ENCODE results near the gene RAB7A. TPM values are rescaled to one million over a fixed set of nuclear protein-coding genes. Genes with fewer than 3 reads are reported as not detected.
"Not testable (repeated sequence)": the region's sequence is repeated elsewhere in the genome, so short reads cannot be mapped to it uniquely, and the experiment has no call there.

RAB7A gene
- total RNA-seq, 1 donor from 2014 or later: 329 TPM

DNA sequence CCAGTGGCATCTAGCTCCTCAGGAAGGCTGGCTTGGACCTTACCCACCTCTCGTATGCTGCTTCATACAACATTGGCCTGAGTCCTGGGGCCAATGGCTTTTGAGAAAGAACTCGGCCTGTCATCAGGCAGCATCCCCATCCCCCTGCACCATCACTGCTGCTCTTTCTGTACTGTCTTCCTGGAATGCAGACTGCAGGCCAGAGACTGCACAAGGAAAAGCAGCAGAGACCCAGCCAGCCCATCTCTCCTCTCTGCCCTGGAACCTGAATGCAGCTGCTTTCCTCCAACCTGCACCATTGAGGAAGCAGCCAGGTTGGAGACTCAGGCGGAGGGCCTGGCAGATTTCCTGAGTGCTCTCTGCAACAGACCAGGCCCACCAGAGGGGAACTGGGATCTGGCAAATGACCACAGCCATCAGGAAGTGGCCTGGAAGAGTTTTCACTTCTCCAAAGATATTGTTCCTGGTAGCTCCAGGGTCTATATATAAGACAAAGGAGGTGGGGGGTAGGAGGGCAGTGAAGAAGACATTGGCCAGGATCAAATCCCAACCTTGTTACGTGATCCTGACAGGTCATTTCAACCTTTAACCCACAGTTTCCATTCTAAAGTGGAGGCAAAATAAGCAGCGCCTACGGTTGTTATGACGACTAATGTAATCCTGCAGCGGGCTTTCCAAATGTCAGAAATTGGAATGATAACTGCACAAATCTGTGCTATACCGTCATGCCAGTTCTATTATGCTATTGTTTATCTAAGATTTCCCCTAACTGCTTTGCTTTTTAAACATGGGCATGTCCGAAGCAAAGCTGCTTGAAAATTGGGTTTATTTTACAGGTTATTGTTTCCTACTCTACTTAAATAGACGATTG is 24.4 kb upstream of the RAB7A start:
- Mint-ChIP-seq H3K9me3 (no peaks in the 10 kb centered on the region), H3K27me3 (ENCODE audit: insufficient read depth) (peaks cover 10% of the 10 kb centered on the region), H3K4me1 (ENCODE audit: low read depth) (no peaks in the 10 kb centered on the region), H3K4me3 (no peak overlapping the region), H3K27ac (no peak overlapping the region), H3K36me3 (ENCODE audit: low read depth) (no peaks in the 10 kb centered on the region)
- no peak for DNase-seq (ENCODE audit: low spot score)
- intact Hi-C loops (cut with micrococcal nuclease): no loop called here

DNA sequence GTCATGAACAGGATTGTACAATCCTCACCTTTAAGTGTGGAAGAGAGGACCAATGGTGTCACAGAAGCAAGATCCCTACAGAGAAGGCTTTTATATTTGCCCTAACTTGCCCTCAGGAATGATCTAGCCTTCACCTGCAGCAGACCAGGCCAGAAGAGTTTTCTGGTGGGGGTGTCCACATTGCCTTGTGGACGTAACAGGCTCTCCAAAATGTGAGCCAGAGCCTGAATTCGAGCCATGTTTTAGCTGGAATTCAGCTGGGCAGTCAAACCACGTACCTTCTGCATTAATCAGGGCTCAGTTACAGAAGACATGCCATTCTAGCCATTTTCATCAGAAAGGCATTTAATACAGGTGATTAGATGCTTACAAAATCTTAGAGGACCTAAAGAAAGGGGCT is 23.6 kb upstream of the RAB7A start:
- no peaks in the 10 kb centered on the region for H3K9me3 Mint-ChIP-seq

DNA sequence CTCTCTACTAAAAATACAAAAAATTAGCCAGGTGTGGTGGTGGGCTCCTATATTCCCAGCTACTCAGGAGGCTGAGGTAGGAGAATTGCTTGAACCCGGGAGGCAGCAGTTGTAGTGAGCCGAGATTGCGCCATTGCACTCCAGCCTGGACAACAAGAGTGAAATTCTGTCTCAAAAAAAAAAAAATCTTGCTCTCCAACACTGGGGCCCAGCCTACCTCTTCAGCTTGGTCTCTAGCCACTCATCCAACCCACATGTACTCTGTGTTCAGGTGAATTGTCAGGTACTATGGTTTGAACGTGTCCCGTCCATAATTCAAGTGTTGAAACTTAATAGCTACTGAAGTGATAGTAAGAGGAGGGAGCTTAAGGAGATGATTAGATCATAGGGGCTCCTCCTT is 22.4 kb upstream of the RAB7A start:
- DNase-seq (ENCODE audit: low spot score): no peak
- no peaks in the 10 kb centered on the region for H3K4me1 Mint-ChIP-seq (ENCODE audit: low read depth)
- H3K36me3 Mint-ChIP-seq (ENCODE audit: low read depth): no peaks in the 10 kb centered on the region
- no peak overlapping the region for H3K4me3 Mint-ChIP-seq
- H3K27me3 Mint-ChIP-seq (ENCODE audit: insufficient read depth): peaks cover 7% of the 10 kb centered on the region
- intact Hi-C loops (cut with micrococcal nuclease): no loop called here
- no peaks in the 10 kb centered on the region for H3K9me3 Mint-ChIP-seq
- no peak overlapping the region for H3K27ac Mint-ChIP-seq

More for the DNA sequence above, 23.6 kb upstream of the RAB7A start:
- Mint-ChIP-seq H3K4me1 (ENCODE audit: low read depth) (no peaks in the 10 kb centered on the region), H3K36me3 (ENCODE audit: low read depth) (no peaks in the 10 kb centered on the region), H3K27ac (no peak overlapping the region), H3K27me3 (ENCODE audit: insufficient read depth) (peaks cover 10% of the 10 kb centered on the region), H3K4me3 (no peak overlapping the region)
- DNase-seq (ENCODE audit: low spot score): no peak
- intact Hi-C loops (cut with micrococcal nuclease): no loop called here

DNA sequence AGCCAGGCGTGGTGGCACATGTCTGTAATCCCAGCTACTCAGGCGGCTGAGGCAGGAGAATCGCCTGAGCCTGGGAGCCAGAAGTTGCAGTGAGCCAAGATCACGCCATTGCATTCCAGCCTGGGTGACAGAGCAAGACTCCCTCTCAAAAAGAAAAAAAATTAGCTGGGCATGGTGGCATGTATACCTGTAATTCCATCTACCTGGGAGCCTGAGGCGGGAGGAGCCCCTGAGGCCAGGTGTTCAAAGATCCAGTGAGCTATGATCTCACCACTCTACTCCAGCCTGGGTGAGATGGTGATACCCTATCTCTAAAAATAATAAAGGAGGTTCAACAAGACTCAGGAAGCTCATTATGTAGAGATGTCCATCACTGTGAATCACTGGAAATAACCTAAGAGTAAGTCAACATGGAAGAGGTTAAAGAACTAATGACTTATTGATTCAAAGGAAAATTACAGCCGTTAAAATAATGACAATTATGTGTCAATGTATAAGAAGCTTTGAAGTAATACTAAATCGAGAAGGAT is 19.8 kb upstream of the RAB7A start:
- Mint-ChIP-seq H3K27ac (no peak overlapping the region), H3K9me3 (no peaks in the 10 kb centered on the region), H3K27me3 (ENCODE audit: insufficient read depth) (peaks cover 7% of the 10 kb centered on the region), H3K4me1 (ENCODE audit: low read depth) (no peaks in the 10 kb centered on the region), H3K36me3 (ENCODE audit: low read depth) (no peaks in the 10 kb centered on the region), H3K4me3 (no peak overlapping the region)
- intact Hi-C loops (cut with micrococcal nuclease): no loop called here
- DNase-seq (ENCODE audit: low spot score): no peak

DNA sequence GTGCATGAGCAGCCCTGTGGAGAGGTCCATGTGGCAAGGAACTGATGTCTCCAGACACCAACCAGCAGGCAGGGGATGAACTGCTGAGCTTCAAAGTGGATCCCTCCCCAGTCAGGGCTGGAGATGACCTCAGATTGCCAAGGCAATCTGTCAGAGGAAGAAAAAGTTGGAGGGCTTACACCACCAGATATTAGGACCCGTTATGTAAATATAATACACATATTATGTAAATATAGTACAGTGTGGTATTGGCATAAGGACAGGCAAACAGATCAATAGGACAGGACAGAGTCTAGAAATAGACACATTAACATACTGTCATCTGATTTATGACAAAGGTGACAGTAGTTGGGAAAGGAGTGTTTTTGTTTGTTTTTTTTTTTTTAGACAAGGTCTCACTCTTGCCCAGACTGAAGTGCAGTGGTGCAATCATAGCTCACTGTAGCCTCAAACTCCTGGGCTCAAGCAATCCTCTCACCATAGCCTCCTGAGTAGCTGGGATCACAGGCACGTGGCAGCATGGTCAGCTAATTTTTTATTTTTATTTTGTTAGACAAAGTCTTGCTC is 18.0 kb upstream of the RAB7A start:
- Mint-ChIP-seq H3K27ac (no peak overlapping the region), H3K9me3 (no peaks in the 10 kb centered on the region), H3K36me3 (ENCODE audit: low read depth) (no peaks in the 10 kb centered on the region), H3K4me3 (no peak overlapping the region), H3K27me3 (ENCODE audit: insufficient read depth) (peaks cover 7% of the 10 kb centered on the region), H3K4me1 (ENCODE audit: low read depth) (no peaks in the 10 kb centered on the region)
- no peak for DNase-seq (ENCODE audit: low spot score)
- intact Hi-C loops (cut with micrococcal nuclease): no loop called here

DNA sequence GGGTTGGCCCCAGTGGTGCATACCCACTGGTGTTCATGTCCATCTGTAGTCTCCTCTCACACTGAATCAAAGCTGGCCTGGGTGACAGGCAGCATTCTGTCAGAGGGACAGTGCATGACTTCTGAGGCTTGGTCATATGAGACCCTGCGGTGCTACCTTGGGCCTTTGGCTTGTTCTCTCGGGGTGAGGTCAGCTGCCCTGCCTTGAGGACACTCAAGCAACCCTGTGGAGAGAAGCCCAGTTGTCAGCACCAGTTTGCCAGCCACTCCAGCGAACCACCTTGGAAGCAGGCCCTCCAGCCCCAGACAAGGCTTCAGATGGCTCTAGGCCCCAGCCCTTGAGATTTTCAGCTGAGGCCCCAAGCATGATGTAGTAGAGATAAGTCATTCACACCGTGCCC is 16.9 kb upstream of the RAB7A start:
- no peaks in the 10 kb centered on the region for H3K4me1 Mint-ChIP-seq (ENCODE audit: low read depth)
- H3K27me3 Mint-ChIP-seq (ENCODE audit: insufficient read depth): peaks cover 7% of the 10 kb centered on the region
- H3K4me3 Mint-ChIP-seq: no peak overlapping the region
- no peaks in the 10 kb centered on the region for H3K36me3 Mint-ChIP-seq (ENCODE audit: low read depth)
- no peak for DNase-seq (ENCODE audit: low spot score)
- no peak overlapping the region for H3K27ac Mint-ChIP-seq
- no peaks in the 10 kb centered on the region for H3K9me3 Mint-ChIP-seq
- intact Hi-C loops (cut with micrococcal nuclease): no loop called here

DNA sequence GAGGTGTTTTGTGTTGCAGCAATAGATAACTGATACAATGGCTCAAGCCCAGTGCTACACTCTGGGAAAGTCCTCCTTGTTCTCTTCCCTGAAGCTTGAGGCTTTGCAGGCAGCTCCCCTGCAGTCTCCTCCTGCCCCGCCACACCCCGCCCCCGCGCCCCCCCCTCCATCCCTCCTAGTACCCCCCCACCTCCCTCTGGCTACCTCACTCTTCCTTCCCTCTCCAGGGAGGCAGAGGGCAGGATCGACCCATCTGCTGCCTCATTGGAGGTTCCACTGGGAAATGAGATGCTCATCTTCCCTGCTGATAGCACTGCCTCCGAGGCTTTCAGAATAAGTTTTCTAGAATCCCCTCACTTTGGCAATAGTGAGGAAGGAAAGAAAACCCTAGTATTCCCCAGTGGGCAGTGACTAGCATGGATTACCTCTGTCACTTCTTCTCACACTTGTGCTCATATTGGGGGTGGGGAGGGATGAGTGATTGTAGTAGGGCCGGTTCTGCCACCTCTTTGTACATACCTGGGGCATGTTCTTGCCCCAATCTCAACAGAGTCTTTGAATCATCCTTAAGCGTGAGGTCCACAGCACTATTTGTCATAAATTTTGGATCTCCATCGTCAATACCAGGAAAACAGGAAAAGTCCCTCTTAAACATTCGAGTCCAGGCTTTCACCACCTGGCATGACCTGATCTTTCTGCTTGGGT is 16.3 kb upstream of the RAB7A start:
- Mint-ChIP-seq H3K36me3 (ENCODE audit: low read depth) (no peaks in the 10 kb centered on the region), H3K4me1 (ENCODE audit: low read depth) (no peaks in the 10 kb centered on the region), H3K4me3 (no peak overlapping the region), H3K27ac (no peak overlapping the region), H3K27me3 (ENCODE audit: insufficient read depth) (peaks cover 7% of the 10 kb centered on the region), H3K9me3 (no peaks in the 10 kb centered on the region)
- intact Hi-C loops (cut with micrococcal nuclease): no loop called here
- DNase-seq (ENCODE audit: low spot score): no peak

DNA sequence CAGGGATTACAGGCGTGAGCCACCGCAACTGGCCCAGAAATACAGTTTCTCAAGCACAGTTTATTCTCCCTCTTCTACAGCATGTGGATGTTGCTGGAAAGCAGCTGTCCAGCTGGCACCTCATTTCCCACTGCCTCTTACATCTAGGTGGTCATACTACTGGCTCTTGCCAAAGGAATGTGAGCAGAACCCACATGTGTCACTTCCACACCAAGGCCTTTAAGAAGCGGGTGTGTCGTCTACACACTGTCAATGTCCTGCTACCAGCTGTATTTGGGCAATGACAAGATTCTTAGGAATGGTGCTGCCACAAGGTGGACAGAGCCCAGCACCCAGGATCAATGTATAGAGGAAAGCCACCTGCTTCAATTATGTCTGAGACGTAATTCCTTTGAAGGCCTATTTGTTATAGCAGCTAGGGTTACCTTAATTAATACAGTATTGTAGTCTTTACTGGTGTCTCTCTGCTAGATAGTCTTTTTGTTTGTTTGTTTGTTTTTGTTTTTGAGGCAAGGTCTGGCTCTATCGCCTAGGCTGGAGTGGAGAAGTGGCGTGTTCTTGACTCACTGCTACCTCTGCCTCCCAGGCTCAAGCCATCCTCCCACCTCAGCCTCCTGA is 15.1 kb upstream of the RAB7A start:
- Mint-ChIP-seq H3K9me3 (no peaks in the 10 kb centered on the region), H3K27ac (no peak overlapping the region), H3K4me1 (ENCODE audit: low read depth) (peaks cover 7% of the 10 kb centered on the region), H3K4me3 (no peak overlapping the region), H3K27me3 (ENCODE audit: insufficient read depth) (peaks cover 5% of the 10 kb centered on the region), H3K36me3 (ENCODE audit: low read depth) (no peaks in the 10 kb centered on the region)
- DNase-seq (ENCODE audit: low spot score): no peak
- intact Hi-C loops (cut with micrococcal nuclease): no loop called here

DNA sequence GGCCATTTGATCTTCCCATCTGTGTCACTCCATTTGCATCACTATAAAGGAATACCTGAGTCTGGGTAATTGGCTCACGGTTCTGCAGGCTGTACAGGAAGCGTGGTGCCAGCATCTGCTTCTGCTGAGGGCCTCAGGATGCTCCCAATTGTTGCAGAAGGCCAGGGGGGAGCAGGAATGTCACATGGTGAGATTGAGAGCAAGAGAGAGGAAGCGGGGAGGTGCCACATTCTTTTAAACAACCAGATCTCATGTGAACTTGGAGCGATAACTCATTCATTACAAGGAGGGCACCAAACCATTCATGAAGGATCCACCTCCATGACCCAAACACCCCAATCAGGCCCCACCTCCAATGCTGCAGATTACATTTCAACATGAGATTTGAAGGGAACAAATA is 13.1 kb upstream of the RAB7A start:
- no peaks in the 10 kb centered on the region for H3K9me3 Mint-ChIP-seq
- DNase-seq (ENCODE audit: low spot score): no peak
- H3K4me3 Mint-ChIP-seq: no peak overlapping the region
- peaks cover 7% of the 10 kb centered on the region for H3K4me1 Mint-ChIP-seq (ENCODE audit: low read depth)
- H3K27ac Mint-ChIP-seq: no peak overlapping the region
- peaks cover 1% of the 10 kb centered on the region for H3K27me3 Mint-ChIP-seq (ENCODE audit: insufficient read depth)
- intact Hi-C loops (cut with micrococcal nuclease): no loop called here
- no peaks in the 10 kb centered on the region for H3K36me3 Mint-ChIP-seq (ENCODE audit: low read depth)

DNA sequence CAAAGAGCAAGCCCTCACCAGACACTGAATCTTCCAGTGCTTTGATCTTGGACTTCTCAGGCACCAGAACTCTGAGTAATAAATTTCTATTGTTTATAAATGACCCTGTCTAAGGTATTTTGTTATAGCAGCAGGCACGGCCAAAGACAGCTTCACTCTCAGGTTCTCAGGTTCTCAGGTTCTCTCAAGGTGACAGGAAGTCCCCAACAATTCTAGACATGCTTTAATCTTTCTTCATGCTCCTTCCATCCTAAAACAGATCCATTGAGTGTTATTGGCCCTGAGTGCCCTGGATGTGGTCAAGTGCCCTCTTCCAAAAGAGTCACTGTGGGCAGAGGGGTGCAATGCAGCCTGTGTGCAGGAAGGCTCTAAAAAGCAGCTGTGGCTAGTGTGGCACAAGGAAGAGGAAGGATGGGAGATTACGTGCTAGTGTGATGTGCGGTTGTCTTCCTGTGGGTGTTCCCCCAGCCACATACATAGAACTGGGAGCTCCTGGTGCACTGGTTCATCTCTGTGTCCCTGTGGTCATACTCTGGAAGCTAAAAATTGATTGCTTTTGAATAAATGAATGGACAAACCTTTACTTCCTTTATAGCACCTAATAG is 11.0 kb upstream of the RAB7A start:
- Mint-ChIP-seq H3K36me3 (ENCODE audit: low read depth) (no peaks in the 10 kb centered on the region), H3K27me3 (ENCODE audit: insufficient read depth) (peaks cover 2% of the 10 kb centered on the region), H3K9me3 (no peaks in the 10 kb centered on the region), H3K4me1 (ENCODE audit: low read depth) (peaks cover 18% of the 10 kb centered on the region), H3K27ac (peak overlapping the region; percentile 77), H3K4me3 (no peak overlapping the region)
- DNase-seq (ENCODE audit: low spot score): peak; percentile 37
- intact Hi-C loops (cut with micrococcal nuclease): loop anchor here (1.0 kb wide), 1 partner anchor 11 kb away; the partner anchor contains the start of gene RAB7A

DNA sequence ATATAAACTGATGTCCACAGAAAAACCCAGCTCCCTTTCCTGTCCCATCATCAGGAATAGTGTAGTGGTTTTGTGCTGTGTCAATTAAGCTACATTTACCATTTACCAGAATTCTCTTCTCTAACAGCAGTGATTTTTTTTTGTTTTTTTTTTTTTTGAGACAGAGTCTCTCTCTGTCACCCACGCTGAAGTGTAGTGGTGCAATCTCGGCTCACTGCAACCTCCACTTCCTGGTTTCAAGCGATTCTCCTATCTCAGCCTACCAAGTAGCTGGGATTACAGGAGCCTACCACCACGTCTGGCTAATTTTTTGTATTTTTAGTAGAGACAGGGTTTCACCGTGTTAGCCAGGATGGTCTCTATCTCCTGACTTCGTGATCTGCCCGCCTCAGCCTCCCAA is 7.1 kb upstream of the RAB7A start:
- DNase-seq (ENCODE audit: low spot score); H3K27ac Mint-ChIP-seq; H3K27me3 Mint-ChIP-seq (ENCODE audit: insufficient read depth); H3K36me3 Mint-ChIP-seq (ENCODE audit: low read depth); H3K4me3 Mint-ChIP-seq; intact Hi-C loops (cut with micrococcal nuclease); H3K9me3 Mint-ChIP-seq: not testable (repeated sequence)
- peaks cover 18% of the 10 kb centered on the region for H3K4me1 Mint-ChIP-seq (ENCODE audit: low read depth)

DNA sequence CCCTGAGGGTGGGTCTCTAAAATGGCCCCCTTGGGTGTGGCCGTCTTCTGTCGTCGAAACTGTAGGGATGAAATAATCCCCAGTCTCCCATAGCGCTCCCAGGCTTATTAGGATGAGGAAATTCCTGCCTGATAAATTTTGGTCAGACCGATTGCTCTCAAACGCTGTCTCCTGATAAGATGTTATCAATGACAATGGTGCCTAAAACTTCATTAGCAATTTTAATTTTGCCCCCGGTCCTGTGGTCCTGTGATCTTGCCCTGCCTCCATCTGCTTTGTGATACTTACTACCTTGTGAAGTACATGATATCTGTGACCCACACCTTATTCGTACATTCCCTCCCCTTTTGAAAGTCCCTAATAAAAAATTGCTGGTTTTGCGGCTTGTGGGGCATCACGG is 5.1 kb upstream of the RAB7A start:
- no peak overlapping the region for H3K27ac Mint-ChIP-seq
- intact Hi-C loops (cut with micrococcal nuclease): no loop called here
- peaks cover 5% of the 10 kb centered on the region for H3K27me3 Mint-ChIP-seq (ENCODE audit: insufficient read depth)
- peaks cover 2% of the 10 kb centered on the region for H3K36me3 Mint-ChIP-seq (ENCODE audit: low read depth)
- no peak for DNase-seq (ENCODE audit: low spot score)
- H3K4me3 Mint-ChIP-seq: no peak overlapping the region
- H3K9me3 Mint-ChIP-seq: no peaks in the 10 kb centered on the region
- H3K4me1 Mint-ChIP-seq (ENCODE audit: low read depth): peaks cover 26% of the 10 kb centered on the region

Measured in activated T-helper 1 cell treated with anti-CD3 and anti-CD28 coated beads, Interleukin-12 subunit alpha, Interleukin-12 subunit beta, Interleukin-2, Interleukin-4 antibody, amounts not matched to agents 30 ng/mL and 10 ng/mL and 1 ng/mL, durations not matched to agents 14 hours and 24 hours and 36 hours (primary cell).